Measurements from ENCODE around the gene CACNA2D4.

CACNA2D4 gene

GRCh38 chr12:1885599-1886245, 32.7 kb downstream of the CACNA2D4 start:
- DNase-seq: no peak

- no peak for DNase-seq
These were observed 33.3 kb downstream of the CACNA2D4 start for GRCh38 chr12:1885082-1885596.

DNA sequence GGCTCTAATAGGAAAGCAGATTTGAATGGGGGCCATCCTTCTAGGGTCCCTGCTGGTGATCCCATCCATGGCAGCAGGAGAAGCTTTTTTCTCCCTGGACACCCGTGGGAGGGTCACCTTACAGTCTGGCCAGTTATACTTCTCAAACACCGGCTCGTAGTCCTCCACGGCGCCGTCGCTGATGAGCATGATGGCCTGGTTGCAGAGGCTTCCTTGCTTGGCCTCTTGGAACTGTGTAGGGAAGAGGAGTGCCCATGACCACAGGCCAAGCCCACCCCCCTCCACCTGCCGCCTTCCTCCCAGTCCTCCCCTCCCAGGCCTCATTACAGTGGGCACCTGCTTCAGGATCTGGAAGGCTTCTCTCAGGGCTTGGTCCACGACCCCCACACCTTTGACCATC, 33.8 kb downstream of the CACNA2D4 start:
- no peak for DNase-seq

DNA sequence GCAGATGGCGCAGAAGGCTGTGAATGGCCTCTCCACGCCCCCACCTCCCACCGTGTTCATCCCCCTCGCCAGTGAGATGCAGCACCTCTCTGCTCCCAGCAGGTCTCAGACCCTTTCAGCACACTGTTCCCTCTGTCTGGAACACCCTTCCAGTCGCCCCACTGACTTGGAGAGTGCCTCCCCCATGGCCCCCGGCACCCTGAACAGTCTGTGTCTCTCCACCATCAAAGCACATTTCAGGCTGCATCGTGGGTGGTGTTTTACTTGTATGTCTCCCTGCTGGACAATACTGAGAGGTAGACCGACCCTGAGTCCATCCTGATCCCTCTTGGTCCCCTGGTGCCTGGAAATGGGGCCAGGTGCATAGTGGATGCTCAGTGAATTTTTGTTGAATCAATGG, 34.9 kb downstream of the CACNA2D4 start:
- no peak for DNase-seq

GRCh38 chr12:1882850-1883470, 35.5 kb downstream of the CACNA2D4 start:
- no peak for DNase-seq

DNA sequence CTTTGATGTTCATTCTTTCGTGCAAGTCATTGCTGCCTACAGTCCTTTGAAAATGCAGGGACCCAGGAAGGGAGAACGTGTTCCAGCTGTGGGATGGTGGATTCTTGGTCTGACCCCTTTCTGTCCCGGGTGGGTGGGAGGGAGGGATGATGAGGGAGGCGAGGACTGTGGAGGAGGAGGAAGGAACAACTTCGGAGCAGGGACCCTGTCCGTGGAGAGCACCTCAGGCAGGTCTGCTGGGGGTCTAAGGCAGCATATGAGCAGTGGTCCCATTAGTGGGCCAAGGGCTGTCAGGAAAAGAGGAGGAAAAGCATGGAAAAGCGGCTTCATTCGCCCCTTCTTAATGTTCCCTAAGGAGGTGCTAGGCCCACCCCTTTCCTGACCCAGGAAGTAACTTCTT, 36.0 kb downstream of the CACNA2D4 start:
- DNase-seq: no peak

GRCh38 chr12:1881936-1882335, 36.5 kb downstream of the CACNA2D4 start:
- no peak for DNase-seq

DNA sequence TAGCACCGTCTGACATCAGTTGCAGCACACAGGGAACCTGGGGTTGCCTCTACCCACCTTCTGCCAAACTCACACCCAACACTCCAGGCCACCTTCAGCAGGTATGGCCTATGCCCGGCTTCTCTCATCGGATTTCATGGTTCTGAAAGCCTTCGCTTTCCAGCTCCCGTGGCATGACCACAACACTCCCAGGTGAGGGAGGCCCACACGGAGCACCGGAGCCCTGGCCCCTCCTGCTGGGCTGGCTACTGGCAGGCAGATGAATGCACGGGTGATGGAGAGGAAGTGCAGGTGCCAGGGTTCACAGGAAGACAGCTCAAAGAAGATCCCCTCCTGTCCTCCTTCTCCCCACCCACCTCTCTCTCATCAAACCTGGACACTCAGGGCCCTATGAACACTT, 37.2 kb downstream of the CACNA2D4 start:
- no peak for DNase-seq

DNA sequence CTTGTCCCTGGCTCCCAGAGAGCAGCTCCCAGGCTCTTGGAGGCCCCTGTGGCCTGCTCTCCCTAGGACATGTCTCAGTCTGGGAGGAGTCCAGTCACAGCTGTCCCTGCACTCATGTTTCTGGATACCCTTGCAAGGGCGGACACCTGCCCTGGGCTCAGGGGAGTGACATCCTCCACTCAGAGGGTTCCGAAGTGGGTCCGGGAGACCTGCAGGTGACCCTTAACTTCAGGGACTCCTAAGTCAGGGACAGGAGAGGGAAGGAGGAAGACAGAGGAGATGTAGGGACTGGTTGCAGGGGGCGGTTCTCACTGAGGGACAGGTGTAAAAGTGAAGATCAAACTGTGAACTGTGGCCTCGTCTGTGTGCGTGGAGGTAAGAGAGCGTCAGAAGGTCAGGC, 37.6 kb downstream of the CACNA2D4 start:
- no peak for DNase-seq

DNA sequence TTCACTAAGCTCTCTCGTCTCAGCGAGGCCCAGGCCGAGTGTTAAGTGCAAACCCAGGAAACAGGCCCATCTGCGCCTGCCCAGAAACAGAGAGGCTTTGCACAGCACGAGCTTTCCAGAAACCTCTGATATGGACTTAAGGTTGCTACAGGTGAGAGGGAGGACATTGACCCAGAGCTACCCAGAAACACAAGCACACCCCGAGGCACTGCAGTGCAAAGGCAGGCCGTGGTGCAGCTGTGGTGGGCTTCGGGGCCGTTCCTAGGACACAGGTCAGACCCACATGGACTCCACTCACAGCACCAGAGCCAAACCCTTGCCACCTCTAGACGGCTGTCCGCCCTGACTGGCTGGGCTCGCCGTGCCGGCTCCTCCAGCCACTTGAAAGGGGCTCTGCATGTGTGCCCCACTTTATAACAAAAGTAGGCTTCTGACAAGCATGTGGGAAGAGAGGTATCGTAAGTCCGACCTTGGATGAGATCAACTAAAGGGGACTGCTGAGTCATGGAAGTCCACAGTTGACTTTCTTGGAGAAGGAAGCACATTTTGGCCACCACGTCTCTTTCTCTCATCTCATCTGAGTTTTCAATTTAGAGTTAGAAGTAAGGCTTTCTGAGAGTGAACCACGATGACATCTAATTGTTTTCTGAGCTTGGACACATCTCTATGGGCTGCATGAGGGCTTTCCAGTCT, 38.2 kb downstream of the CACNA2D4 start:
- no peak for DNase-seq

GRCh38 chr12:1879633-1880032, 38.8 kb downstream of the CACNA2D4 start:
- no peak for DNase-seq

- DNase-seq: no peak
These were observed 39.8 kb downstream of the CACNA2D4 start for GRCh38 chr12:1878695-1879094.

DNA sequence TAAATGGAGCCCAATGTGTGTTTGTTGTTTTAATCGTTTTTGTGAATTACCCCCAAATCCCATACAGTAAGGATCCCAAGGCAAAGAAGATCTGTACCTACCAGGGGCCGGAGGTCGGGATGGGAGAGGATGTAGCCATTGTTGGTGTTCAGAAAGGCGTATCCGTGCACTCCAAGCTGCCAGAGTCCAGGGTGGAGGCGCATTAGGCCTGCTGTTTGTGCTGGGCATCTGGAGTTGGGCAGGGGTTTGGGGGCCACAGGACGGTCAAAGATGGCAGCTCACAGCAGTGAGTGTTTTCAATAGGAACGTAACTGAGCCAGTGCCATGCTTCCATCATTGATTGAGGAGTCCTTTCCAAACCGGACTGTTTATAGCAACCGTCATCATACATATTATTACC, 40.2 kb downstream of the CACNA2D4 start:
- no peak for DNase-seq

- no peak for DNase-seq
These were observed 41.1 kb downstream of the CACNA2D4 start for GRCh38 chr12:1877169-1877878.

DNA sequence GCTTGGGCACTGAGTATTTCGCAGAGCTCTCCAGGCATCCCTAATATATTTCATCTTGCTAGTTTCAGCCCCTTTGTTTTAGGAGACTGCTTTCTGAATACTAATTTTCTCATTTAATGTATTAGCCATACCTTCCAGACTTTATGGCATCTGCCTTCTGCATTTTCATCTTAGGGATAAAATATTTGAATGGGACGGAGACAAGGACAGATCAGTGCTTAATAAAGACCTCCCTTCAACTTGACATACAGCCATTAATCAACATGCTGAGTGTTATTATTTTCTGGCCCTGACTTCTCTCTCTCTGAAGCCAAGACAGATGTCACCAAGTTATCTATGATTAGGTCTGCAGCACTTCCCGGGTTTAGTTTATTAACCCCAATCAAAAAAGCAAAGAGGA, 42.4 kb downstream of the CACNA2D4 start:
- DNase-seq: no peak

- no peak for DNase-seq
These were observed 42.8 kb downstream of the CACNA2D4 start for GRCh38 chr12:1875608-1876007.

GRCh38 chr12:1873531-1874510, 44.6 kb downstream of the CACNA2D4 start:
- DNase-seq: no peak

GRCh38 chr12:1872448-1872847, 46.0 kb downstream of the CACNA2D4 start:
- DNase-seq: no peak

GRCh38 chr12:1872001-1872400, 46.5 kb downstream of the CACNA2D4 start:
- DNase-seq: no peak

DNA sequence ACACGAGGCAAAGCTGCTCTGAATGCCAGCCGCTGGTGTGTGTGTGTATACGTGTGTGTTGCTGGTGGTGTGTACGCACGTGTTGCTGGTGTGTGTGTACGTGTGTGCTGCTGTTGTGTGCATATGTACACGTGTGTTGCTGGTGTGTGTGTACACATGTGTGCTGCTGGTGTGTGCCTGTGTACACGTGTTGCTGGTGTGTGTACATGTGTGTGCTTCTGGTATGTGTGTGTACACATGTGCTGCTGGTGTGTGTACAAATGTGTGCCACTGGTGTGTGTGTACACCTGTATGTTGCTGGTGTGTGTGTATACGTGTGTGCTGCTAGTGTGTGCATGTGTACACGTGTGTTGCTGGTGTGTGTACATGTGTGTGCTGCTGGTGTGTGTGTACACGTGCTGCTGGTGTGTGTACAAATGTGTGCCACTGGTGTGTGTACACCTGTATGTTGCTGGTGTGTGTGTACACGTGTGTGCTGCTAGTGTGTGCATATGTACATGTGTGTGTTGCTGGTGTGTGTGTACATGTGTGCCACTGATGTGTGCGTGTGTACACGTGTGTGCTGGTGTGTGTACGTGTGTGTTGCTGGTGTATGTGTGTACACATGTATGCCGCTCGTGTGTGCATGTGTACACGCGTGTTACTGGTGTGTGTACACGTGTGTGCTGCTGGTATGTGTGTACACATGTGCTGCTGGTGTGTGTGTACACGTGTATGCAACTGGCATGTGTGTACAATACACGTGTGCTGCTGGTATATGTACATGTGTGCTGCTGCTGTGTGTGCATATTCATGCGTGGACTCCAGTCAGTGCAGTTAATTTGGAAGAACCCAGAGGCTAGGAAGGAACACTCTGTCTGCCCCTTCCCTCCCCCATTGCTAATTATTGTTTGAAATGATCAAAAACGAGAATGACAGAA, 47.2 kb downstream of the CACNA2D4 start:
- DNase-seq: no peak

DNA sequence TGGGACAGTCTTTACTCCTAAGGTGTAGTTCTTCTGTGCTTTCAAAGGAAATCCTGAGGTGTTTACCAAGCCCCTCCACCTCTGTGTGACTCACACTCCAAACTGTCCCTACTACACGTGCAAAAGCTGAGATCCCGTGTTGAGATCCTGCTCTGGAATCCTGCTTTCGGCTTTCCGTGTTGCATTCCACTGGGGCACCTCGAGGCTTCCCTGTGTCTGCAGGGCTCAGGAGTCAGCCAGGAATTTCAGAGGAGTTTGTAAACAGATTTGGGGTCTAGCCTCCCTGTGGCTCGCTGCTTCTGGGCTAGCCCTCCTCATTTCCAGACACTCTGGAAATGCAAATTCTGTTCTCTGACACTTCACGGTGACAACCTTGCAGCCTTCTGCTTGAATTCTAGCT, 48.4 kb downstream of the CACNA2D4 start:
- DNase-seq: no peak
